Activated naive CD8-positive, alpha-beta T cell (primary cell): ENCODE data around the gene EXOC4.
A peak's percentile ranks its signal among the peaks of the same experiment; 100 is the strongest.
"Not testable (repeated sequence)": the region's sequence is repeated elsewhere in the genome, so short reads cannot be mapped to it uniquely, and the experiment has no call there.

ENCODE experiments used
- H3K27ac Mint-ChIP-seq: one replicate; pipeline ENCODE4 v1.8.0; 2021; ENCODE audit warnings: mixed read lengths
- H3K27me3 Mint-ChIP-seq: one replicate; pipeline ENCODE4 v1.8.0; 2021; ENCODE audit warnings: mixed read lengths
- H3K36me3 Mint-ChIP-seq: one replicate; pipeline ENCODE4 v1.8.0; 2021; ENCODE audit warnings: mixed read lengths
- H3K4me1 Mint-ChIP-seq: one replicate; pipeline ENCODE4 v1.8.0; 2021; ENCODE audit warnings: low read depth, mixed read lengths
- H3K4me3 Mint-ChIP-seq: one replicate; pipeline ENCODE4 v1.8.0; 2021; ENCODE audit warnings: mild to moderate bottlenecking, mixed read lengths
- H3K9me3 Mint-ChIP-seq: one replicate; pipeline ENCODE4 v1.8.0; 2021; ENCODE audit warnings: low read depth, mixed read lengths

EXOC4 gene

GRCh38 chr7:133252858-133253518 lies at the start of gene EXOC4:
TSS of gene EXOC4 (plus strand) at chr7:133253078.
- no peaks in the 10 kb centered on the region for H3K9me3 Mint-ChIP-seq

GRCh38 chr7:133203490-133203889 lies 49.4 kb upstream of the EXOC4 start:
- Mint-ChIP-seq H3K4me3 (no peak overlapping the region), H3K4me1 (no peaks in the 10 kb centered on the region), H3K9me3 (no peaks in the 10 kb centered on the region), H3K36me3 (no peaks in the 10 kb centered on the region), H3K27ac (no peak overlapping the region), H3K27me3 (no peaks in the 10 kb centered on the region)

More at GRCh38 chr7:133252858-133253518, at the start of gene EXOC4:
- H3K4me3 Mint-ChIP-seq, result peak within 1 kb of the TSS; percentile 94
- H3K27ac Mint-ChIP-seq, result peak within 1 kb of the TSS; percentile 93
- H3K36me3 Mint-ChIP-seq, result peaks cover 7% of the 10 kb centered on the region
- peaks cover 29% of the 10 kb centered on the region for H3K4me1 Mint-ChIP-seq
- H3K27me3 Mint-ChIP-seq, result no peaks in the 10 kb centered on the region

GRCh38 chr7:133207687-133208086 lies 45.2 kb upstream of the EXOC4 start:
- Mint-ChIP-seq H3K36me3 (no peaks in the 10 kb centered on the region), H3K27ac (no peak overlapping the region), H3K9me3 (no peaks in the 10 kb centered on the region), H3K4me3 (no peak overlapping the region), H3K27me3 (peaks cover 14% of the 10 kb centered on the region), H3K4me1 (no peaks in the 10 kb centered on the region)

GRCh38 chr7:133210817-133211216 lies 42.1 kb upstream of the EXOC4 start:
- peaks cover 14% of the 10 kb centered on the region for H3K27me3 Mint-ChIP-seq

GRCh38 chr7:133213772-133214171 lies 39.1 kb upstream of the EXOC4 start:
- not testable (repeated sequence) for H3K27ac Mint-ChIP-seq, H3K4me1 Mint-ChIP-seq, H3K4me3 Mint-ChIP-seq, H3K9me3 Mint-ChIP-seq, H3K36me3 Mint-ChIP-seq
- peaks cover 14% of the 10 kb centered on the region for H3K27me3 Mint-ChIP-seq

More at GRCh38 chr7:133210817-133211216, 42.1 kb upstream of the EXOC4 start:
- not testable (repeated sequence) for H3K36me3 Mint-ChIP-seq, H3K27ac Mint-ChIP-seq, H3K9me3 Mint-ChIP-seq, H3K4me1 Mint-ChIP-seq, H3K4me3 Mint-ChIP-seq

- no peaks in the 10 kb centered on the region for H3K4me1 Mint-ChIP-seq
- no peaks in the 10 kb centered on the region for H3K36me3 Mint-ChIP-seq
- no peaks in the 10 kb centered on the region for H3K27me3 Mint-ChIP-seq
- H3K27ac Mint-ChIP-seq, result no peak overlapping the region
- no peak overlapping the region for H3K4me3 Mint-ChIP-seq
- H3K9me3 Mint-ChIP-seq, result no peaks in the 10 kb centered on the region
Observed at GRCh38 chr7:133217773-133218172, 35.1 kb upstream of the EXOC4 start.

GRCh38 chr7:133230591-133231194 lies 22.2 kb upstream of the EXOC4 start:
- H3K27me3 Mint-ChIP-seq, result peaks cover 1% of the 10 kb centered on the region
- H3K9me3 Mint-ChIP-seq, result no peaks in the 10 kb centered on the region
- H3K4me3 Mint-ChIP-seq, result no peak overlapping the region
- no peak overlapping the region for H3K27ac Mint-ChIP-seq
- no peaks in the 10 kb centered on the region for H3K4me1 Mint-ChIP-seq
- no peaks in the 10 kb centered on the region for H3K36me3 Mint-ChIP-seq

GRCh38 chr7:133233142-133233541 lies 19.7 kb upstream of the EXOC4 start:
- H3K4me1 Mint-ChIP-seq, result no peaks in the 10 kb centered on the region
- peaks cover 1% of the 10 kb centered on the region for H3K27me3 Mint-ChIP-seq
- H3K9me3 Mint-ChIP-seq, result no peaks in the 10 kb centered on the region
- H3K27ac Mint-ChIP-seq, result no peak overlapping the region
- no peaks in the 10 kb centered on the region for H3K36me3 Mint-ChIP-seq
- no peak overlapping the region for H3K4me3 Mint-ChIP-seq

GRCh38 chr7:133234961-133235875 lies 17.7 kb upstream of the EXOC4 start:
- peaks cover 2% of the 10 kb centered on the region for H3K27me3 Mint-ChIP-seq
- H3K4me1 Mint-ChIP-seq, result no peaks in the 10 kb centered on the region
- H3K4me3 Mint-ChIP-seq, result no peak overlapping the region
- no peaks in the 10 kb centered on the region for H3K9me3 Mint-ChIP-seq
- no peak overlapping the region for H3K27ac Mint-ChIP-seq
- no peaks in the 10 kb centered on the region for H3K36me3 Mint-ChIP-seq

GRCh38 chr7:133237545-133237944 lies 15.3 kb upstream of the EXOC4 start:
- no peak overlapping the region for H3K27ac Mint-ChIP-seq
- H3K9me3 Mint-ChIP-seq, result no peaks in the 10 kb centered on the region
- H3K4me3 Mint-ChIP-seq, result no peak overlapping the region
- H3K36me3 Mint-ChIP-seq, result no peaks in the 10 kb centered on the region
- H3K27me3 Mint-ChIP-seq, result peaks cover 2% of the 10 kb centered on the region
- no peaks in the 10 kb centered on the region for H3K4me1 Mint-ChIP-seq

- Mint-ChIP-seq H3K27me3 (peaks cover 2% of the 10 kb centered on the region), H3K27ac (no peak overlapping the region), H3K4me3 (no peak overlapping the region), H3K36me3 (no peaks in the 10 kb centered on the region), H3K4me1 (no peaks in the 10 kb centered on the region), H3K9me3 (no peaks in the 10 kb centered on the region)
Observed at GRCh38 chr7:133240302-133240701, 12.6 kb upstream of the EXOC4 start.

- Mint-ChIP-seq H3K27ac (no peak overlapping the region), H3K36me3 (no peaks in the 10 kb centered on the region), H3K4me1 (no peaks in the 10 kb centered on the region), H3K27me3 (peaks cover 1% of the 10 kb centered on the region), H3K9me3 (no peaks in the 10 kb centered on the region), H3K4me3 (no peak overlapping the region)
Observed at GRCh38 chr7:133246558-133246957, 6.3 kb upstream of the EXOC4 start.

GRCh38 chr7:133248901-133249300 lies 4.0 kb upstream of the EXOC4 start:
- H3K4me3 Mint-ChIP-seq, result no peak overlapping the region
- H3K27ac Mint-ChIP-seq, result no peak overlapping the region
- no peaks in the 10 kb centered on the region for H3K9me3 Mint-ChIP-seq
- H3K4me1 Mint-ChIP-seq, result peaks cover 4% of the 10 kb centered on the region
- H3K27me3 Mint-ChIP-seq, result no peaks in the 10 kb centered on the region
- no peaks in the 10 kb centered on the region for H3K36me3 Mint-ChIP-seq

- Mint-ChIP-seq H3K9me3 (no peaks in the 10 kb centered on the region), H3K4me3 (peak overlapping the region; percentile 94), H3K36me3 (peaks cover 7% of the 10 kb centered on the region), H3K4me1 (peaks cover 27% of the 10 kb centered on the region), H3K27ac (peak overlapping the region; percentile 28), H3K27me3 (no peaks in the 10 kb centered on the region)
Observed at GRCh38 chr7:133252506-133252857, 396 bp upstream of the EXOC4 start.

GRCh38 chr7:133253519-133253875 lies 619 bp downstream of the EXOC4 start:
- peaks cover 7% of the 10 kb centered on the region for H3K36me3 Mint-ChIP-seq
- no peaks in the 10 kb centered on the region for H3K27me3 Mint-ChIP-seq
- peak overlapping the region; percentile 93 for H3K27ac Mint-ChIP-seq
- peak overlapping the region; percentile 94 for H3K4me3 Mint-ChIP-seq
- H3K9me3 Mint-ChIP-seq, result no peaks in the 10 kb centered on the region
- peaks cover 32% of the 10 kb centered on the region for H3K4me1 Mint-ChIP-seq
